HG02885 (cell line): ENCODE results near the gene CLEC4E.
"Not testable (repeated sequence)": the region's sequence is repeated elsewhere in the genome, so short reads cannot be mapped to it uniquely, and the experiment has no call there.

Source experiments
- ATAC-seq: cut with Tn5 transposase; IDR thresholded peaks from one replicate; pipeline ENCODE4 v1.9.1; 2021; ENCODE audit warnings: mild to moderate bottlenecking; ENCODE audit not compliant: unreplicated experiment, poor library complexity

The CLEC4E gene

GRCh38 chr12:8544295-8544694 is 3.6 kb upstream of the CLEC4E start:
- peak; percentile 63 for ATAC-seq

GRCh38 chr12:8541562-8541961 is 857 bp upstream of the CLEC4E start:
- no peak for ATAC-seq

- ATAC-seq: not testable (repeated sequence)
These were observed 2.9 kb downstream of the CLEC4E start for GRCh38 chr12:8537820-8538219.

- no peak for ATAC-seq
These were observed 8.7 kb downstream of the CLEC4E start for GRCh38 chr12:8532045-8532444.

- no peak for ATAC-seq
These were observed 13.2 kb downstream of the CLEC4E start for GRCh38 chr12:8527250-8528130.

GRCh38 chr12:8519171-8519570 is 21.5 kb downstream of the CLEC4E start:
- ATAC-seq: no peak

- no peak for ATAC-seq
These were observed 22.7 kb downstream of the CLEC4E start for GRCh38 chr12:8517971-8518370.

- no peak for ATAC-seq
These were observed 27.4 kb downstream of the CLEC4E start, which contains the start of gene CLEC4D for GRCh38 chr12:8513256-8513655. TSS of gene CLEC4D (plus strand) at chr12:8513503. CDS start at chr12:8513733, 230 bp downstream.

GRCh38 chr12:8508910-8509841 is 31.5 kb downstream of the CLEC4E start:
- ATAC-seq: no peak

- ATAC-seq: no peak
These were observed 32.5 kb downstream of the CLEC4E start for GRCh38 chr12:8508223-8508622.

- ATAC-seq: no peak
These were observed 33.1 kb downstream of the CLEC4E start for GRCh38 chr12:8507596-8507995.

- no peak for ATAC-seq
These were observed 36.4 kb downstream of the CLEC4E start for GRCh38 chr12:8504351-8504750.

- no peak for ATAC-seq
These were observed 39.0 kb downstream of the CLEC4E start for GRCh38 chr12:8501720-8502119.

- no peak for ATAC-seq
These were observed 41.1 kb downstream of the CLEC4E start for GRCh38 chr12:8499616-8500015.

GRCh38 chr12:8496074-8496473 is 44.6 kb downstream of the CLEC4E start:
- not testable (repeated sequence) for ATAC-seq

GRCh38 chr12:8495671-8496070 is 45.0 kb downstream of the CLEC4E start:
- ATAC-seq: not testable (repeated sequence)

GRCh38 chr12:8493084-8493483 is 47.6 kb downstream of the CLEC4E start:
- peak; percentile 99 for ATAC-seq

GRCh38 chr12:8491646-8492530 is 48.8 kb downstream of the CLEC4E start:
- ATAC-seq: no peak
